Spinal cord (tissue), 10 donors: ENCODE results near the gene BCL2L1. TPM values are rescaled to one million over a fixed set of nuclear protein-coding genes. Genes with fewer than 3 reads are reported as not detected.

Experiments
- DNase-seq, 6 donors: peaks; one replicate each; pipeline versions ENCODE4 v3.0.0 to v3.0.0-alpha.2; 2013 to 2015; ENCODE audit warnings: low spot score in 6 of 6, low read depth in 4 of 6
- H3K27ac ChIP-seq: one replicate; pipeline ENCODE4 v1.5.1; 2013; ENCODE audit warnings: low read depth, low read length, control low read depth
- H3K27me3 ChIP-seq: one replicate; pipeline ENCODE4 v1.6.1; 2013; ENCODE audit warnings: low read length; ENCODE audit not compliant: control insufficient read depth, insufficient read depth
- H3K36me3 ChIP-seq: one replicate; pipeline ENCODE4 v1.6.1; 2013; ENCODE audit warnings: low read length; ENCODE audit not compliant: control insufficient read depth, insufficient read depth
- H3K4me1 ChIP-seq: one replicate; pipeline ENCODE4 v1.6.1; 2013; ENCODE audit warnings: low read length; ENCODE audit not compliant: control insufficient read depth, insufficient read depth
- H3K4me3 ChIP-seq: one replicate; pipeline ENCODE4 v1.5.1; 2013; ENCODE audit warnings: low read depth, low read length, control low read depth
- H3K9me3 ChIP-seq: one replicate; pipeline ENCODE4 v1.6.1; 2013; ENCODE audit warnings: low read length; ENCODE audit not compliant: control insufficient read depth, insufficient read depth
- WGBS: methylation state at CpG from one replicate; pipeline ENCODE4 v1.1.5; 2013; ENCODE audit warnings: missing lambda C conversion rate; ENCODE audit not compliant: insufficient coverage; 5-methylcytosine and 5-hydroxymethylcytosine counted together
- polyA plus RNA-seq, 2 donors: library from polyadenylated mRNA; unstranded; fragments of 120-200 nt; gene quantifications; one replicate each; pipeline ENCODE4 v1.2.1, GENCODE V29; 2013; ENCODE audit not compliant: insufficient read length in 2 of 2
- total RNA-seq, 2 donors: library from RNA; depleted of rRNA in 1 of 2; stranded (reverse); fragments of 120-200 nt in 1 of 2; fragments of >200 nt in 1 of 2; gene quantifications; one replicate each; pipeline versions ENCODE4 v1.2.3 to v1.2.4, GENCODE V29; 2013 to 2014
- donor health status: healthy.

Gene BCL2L1
- total and polyA plus RNA-seq, 4 donors = 56.0 to 82.7 (median 65.4) TPM

- peak in 1 of 6 donors; percentile 13 for DNase-seq
- no peak overlapping the region for H3K4me3 ChIP-seq
- WGBS = 94% methylated on average over 3 of the region's 11 CpGs
- H3K27ac ChIP-seq = peak overlapping the region; percentile 67
- H3K27me3 ChIP-seq = no peaks in the 10 kb centered on the region
- H3K36me3 ChIP-seq = peaks cover 36% of the 10 kb centered on the region
- no peaks in the 10 kb centered on the region for H3K9me3 ChIP-seq
- peaks cover 7% of the 10 kb centered on the region for H3K4me1 ChIP-seq
Measured at GRCh38 chr20:31704225-31705119, 18.2 kb downstream of the BCL2L1 start.

GRCh38 chr20:31701591-31701990 lies 21.1 kb downstream of the BCL2L1 start:
- Histone ChIP-seq H3K9me3 (no peaks in the 10 kb centered on the region), H3K36me3 (peaks cover 13% of the 10 kb centered on the region), H3K4me3 (no peak overlapping the region), H3K27ac (no peak overlapping the region), H3K27me3 (no peaks in the 10 kb centered on the region), H3K4me1 (no peaks in the 10 kb centered on the region)
- WGBS = no CpG with 5 or more reads among the region's 1 CpG
- no peak for DNase-seq

- H3K27me3 ChIP-seq = no peaks in the 10 kb centered on the region
- peaks cover 13% of the 10 kb centered on the region for H3K36me3 ChIP-seq
- no peak overlapping the region for H3K4me3 ChIP-seq
- H3K4me1 ChIP-seq = no peaks in the 10 kb centered on the region
- no peak for DNase-seq
- H3K9me3 ChIP-seq = no peaks in the 10 kb centered on the region
- H3K27ac ChIP-seq = no peak overlapping the region
- 79% methylated on average over 2 of the region's 5 CpGs for WGBS
Measured at GRCh38 chr20:31700747-31701146, 21.9 kb downstream of the BCL2L1 start.

- Histone ChIP-seq H3K36me3 (peaks cover 13% of the 10 kb centered on the region), H3K9me3 (no peaks in the 10 kb centered on the region), H3K4me1 (no peaks in the 10 kb centered on the region), H3K4me3 (no peak overlapping the region), H3K27me3 (no peaks in the 10 kb centered on the region), H3K27ac (peak overlapping the region; percentile 54)
- DNase-seq = no peak
- 98% methylated on average over 5 of the region's 7 CpGs for WGBS
Measured at GRCh38 chr20:31699801-31700728, 22.6 kb downstream of the BCL2L1 start.

GRCh38 chr20:31698803-31699718 lies 23.6 kb downstream of the BCL2L1 start:
- H3K36me3 ChIP-seq = peaks cover 15% of the 10 kb centered on the region
- peak overlapping the region; percentile 67 for H3K27ac ChIP-seq
- no peak overlapping the region for H3K4me3 ChIP-seq
- no peaks in the 10 kb centered on the region for H3K9me3 ChIP-seq
- peaks cover 3% of the 10 kb centered on the region for H3K4me1 ChIP-seq
- 93% methylated on average over 2 of the region's 6 CpGs for WGBS
- DNase-seq = peak in 1 of 6 donors; percentile 45
- H3K27me3 ChIP-seq = no peaks in the 10 kb centered on the region

- Histone ChIP-seq H3K27ac (no peak overlapping the region), H3K27me3 (no peaks in the 10 kb centered on the region), H3K4me3 (no peak overlapping the region), H3K36me3 (peaks cover 18% of the 10 kb centered on the region), H3K4me1 (peaks cover 6% of the 10 kb centered on the region), H3K9me3 (no peaks in the 10 kb centered on the region)
- no peak for DNase-seq
- WGBS = 93% methylated on average over 3 of the region's 8 CpGs
Measured at GRCh38 chr20:31698243-31698802, 24.3 kb downstream of the BCL2L1 start.

GRCh38 chr20:31695849-31696804 lies 26.5 kb downstream of the BCL2L1 start:
- peaks cover 6% of the 10 kb centered on the region for H3K4me1 ChIP-seq
- peaks cover 19% of the 10 kb centered on the region for H3K36me3 ChIP-seq

GRCh38 chr20:31694842-31695593 lies 27.6 kb downstream of the BCL2L1 start:
- peaks cover 6% of the 10 kb centered on the region for H3K4me1 ChIP-seq
- 95% methylated on average over 4 of the region's 5 CpGs for WGBS
- H3K27ac ChIP-seq = no peak overlapping the region
- no peak for DNase-seq
- no peaks in the 10 kb centered on the region for H3K27me3 ChIP-seq
- H3K9me3 ChIP-seq = no peaks in the 10 kb centered on the region
- H3K4me3 ChIP-seq = no peak overlapping the region
- H3K36me3 ChIP-seq = peaks cover 15% of the 10 kb centered on the region

More at GRCh38 chr20:31695849-31696804, 26.5 kb downstream of the BCL2L1 start:
- DNase-seq = no peak
- H3K27me3 ChIP-seq = no peaks in the 10 kb centered on the region
- no peak overlapping the region for H3K27ac ChIP-seq
- WGBS = 92% methylated on average over 9 of the region's 12 CpGs
- no peak overlapping the region for H3K4me3 ChIP-seq
- H3K9me3 ChIP-seq = no peaks in the 10 kb centered on the region
